GM23248 (cell line): Measurements from ENCODE around the gene SHFL.

Experiments
- EZH2 ChIP-seq: fragments of 200-600 bp; sonication (generic); IDR thresholded peaks from 2 replicates; pipeline ENCODE4 v1.6.1; 2018; ENCODE audit warnings: antibody characterized with exemption, mild to moderate bottlenecking; ENCODE audit not compliant: insufficient read depth, poor library complexity, severe bottlenecking
- EZH2phosphoT487 ChIP-seq: fragments of 200-600 bp; sonication (generic); IDR thresholded peaks from 2 replicates; pipeline ENCODE4 v1.6.1; 2018; ENCODE audit warnings: antibody characterized with exemption, moderate library complexity, mild to moderate bottlenecking, low read depth; ENCODE audit not compliant: insufficient read depth

- TF ChIP-seq EZH2phosphoT487 (no peak), EZH2 (no peak)
Observed at GRCh38 chr19:10115392-10116084, 29.4 kb downstream of the SHFL start.
